HFF-Myc (cell line): ENCODE results near the gene CCR6.

Experiments
- DNase-seq: peaks from one replicate; pipeline ENCODE4 v3.0.0-alpha.2; 2011; ENCODE audit warnings: low read depth; ENCODE audit errors: extremely low read depth
- H3K4me3 ChIP-seq: replicated peaks from 2 replicates; pipeline ENCODE4 v1.5.1; 2011; ENCODE audit warnings: low read depth, mild to moderate bottlenecking, control low read depth, low read length
- TF ChIP-seq, protein P1 (sequence below): IDR thresholded peaks from 2 replicates; pipeline ENCODE4 v1.5.1; 2012; ENCODE audit warnings: mild to moderate bottlenecking, low read depth, low read length, control low read depth; ENCODE audit errors: missing control alignments

Gene CCR6

DNA sequence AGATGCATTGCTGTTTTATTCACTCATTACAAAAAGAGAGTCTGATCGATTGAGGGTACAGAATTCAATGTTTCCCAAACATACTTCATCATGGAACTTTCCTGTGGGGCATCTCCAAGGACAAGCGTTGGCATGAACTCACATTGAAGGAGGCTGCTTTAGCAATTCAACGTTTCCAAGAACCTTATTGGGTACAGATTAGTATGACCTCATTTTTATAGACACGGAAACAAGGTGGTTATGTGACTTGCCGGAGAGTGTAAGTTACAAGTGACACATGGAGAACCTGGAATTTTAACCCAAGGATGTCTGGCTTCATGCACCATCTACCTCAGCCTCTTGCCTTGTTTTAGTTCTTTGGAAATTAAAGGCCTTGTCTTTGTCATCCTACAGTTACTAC, 26.1 kb downstream of the CCR6 start:
- no peak for DNase-seq
- H3K4me3 ChIP-seq = no peak overlapping the region
- TF ChIP-seq, protein P1, sequence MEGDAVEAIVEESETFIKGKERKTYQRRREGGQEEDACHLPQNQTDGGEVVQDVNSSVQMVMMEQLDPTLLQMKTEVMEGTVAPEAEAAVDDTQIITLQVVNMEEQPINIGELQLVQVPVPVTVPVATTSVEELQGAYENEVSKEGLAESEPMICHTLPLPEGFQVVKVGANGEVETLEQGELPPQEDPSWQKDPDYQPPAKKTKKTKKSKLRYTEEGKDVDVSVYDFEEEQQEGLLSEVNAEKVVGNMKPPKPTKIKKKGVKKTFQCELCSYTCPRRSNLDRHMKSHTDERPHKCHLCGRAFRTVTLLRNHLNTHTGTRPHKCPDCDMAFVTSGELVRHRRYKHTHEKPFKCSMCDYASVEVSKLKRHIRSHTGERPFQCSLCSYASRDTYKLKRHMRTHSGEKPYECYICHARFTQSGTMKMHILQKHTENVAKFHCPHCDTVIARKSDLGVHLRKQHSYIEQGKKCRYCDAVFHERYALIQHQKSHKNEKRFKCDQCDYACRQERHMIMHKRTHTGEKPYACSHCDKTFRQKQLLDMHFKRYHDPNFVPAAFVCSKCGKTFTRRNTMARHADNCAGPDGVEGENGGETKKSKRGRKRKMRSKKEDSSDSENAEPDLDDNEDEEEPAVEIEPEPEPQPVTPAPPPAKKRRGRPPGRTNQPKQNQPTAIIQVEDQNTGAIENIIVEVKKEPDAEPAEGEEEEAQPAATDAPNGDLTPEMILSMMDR = no peak

DNA sequence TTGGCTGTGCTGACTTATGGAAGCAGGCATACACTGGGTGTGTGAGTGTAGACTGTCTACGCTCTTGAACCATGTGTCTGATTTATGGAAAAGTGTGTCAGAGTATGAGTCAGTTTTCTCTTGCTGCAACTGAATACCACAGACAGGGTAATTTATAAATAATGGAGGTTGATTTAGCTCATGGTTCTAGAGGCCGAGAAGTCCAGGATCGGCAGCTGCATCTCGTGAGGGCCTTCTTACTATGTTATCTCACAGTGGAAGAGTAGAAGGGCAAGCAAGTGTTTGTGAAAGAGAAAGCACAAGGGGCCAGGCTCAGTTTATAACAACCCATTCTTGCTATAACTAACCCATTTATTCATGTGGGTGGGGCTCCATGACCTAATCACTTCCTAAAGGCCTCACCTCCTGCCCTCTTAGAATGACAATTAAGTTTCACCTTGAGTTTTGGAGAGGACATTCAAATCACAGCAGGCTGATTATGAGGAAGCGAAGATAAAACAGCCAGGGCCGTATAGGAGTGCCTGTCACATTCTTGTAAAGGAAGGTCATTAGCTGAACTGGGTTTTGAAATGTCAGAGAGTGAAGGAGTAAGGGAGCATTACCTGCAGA, 28.1 kb downstream of the CCR6 start:
- DNase-seq = no peak
- no peak overlapping the region for H3K4me3 ChIP-seq
- TF ChIP-seq, protein P1 = no peak

DNA sequence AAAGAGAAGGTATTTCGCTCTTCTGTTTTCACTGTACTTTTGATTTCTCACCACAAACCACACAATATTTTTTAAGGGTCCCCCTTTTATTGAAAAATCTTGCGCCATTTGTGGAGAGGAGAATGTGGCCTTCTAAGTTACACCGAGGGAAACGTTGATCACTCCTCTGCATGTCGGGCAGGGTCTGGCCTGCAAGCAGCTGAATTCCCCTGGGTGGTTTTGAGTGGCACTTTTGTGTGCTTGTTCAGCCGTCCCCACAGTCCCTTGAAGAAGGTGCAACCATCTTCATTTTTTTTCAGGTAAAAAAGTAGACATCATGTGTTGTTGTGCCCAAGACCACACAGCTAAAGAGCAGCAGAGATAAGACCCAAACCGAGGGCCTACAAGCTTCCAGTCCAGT, 28.8 kb downstream of the CCR6 start:
- TF ChIP-seq, protein P1 = no peak
- H3K4me3 ChIP-seq = no peak overlapping the region
- no peak for DNase-seq

DNA sequence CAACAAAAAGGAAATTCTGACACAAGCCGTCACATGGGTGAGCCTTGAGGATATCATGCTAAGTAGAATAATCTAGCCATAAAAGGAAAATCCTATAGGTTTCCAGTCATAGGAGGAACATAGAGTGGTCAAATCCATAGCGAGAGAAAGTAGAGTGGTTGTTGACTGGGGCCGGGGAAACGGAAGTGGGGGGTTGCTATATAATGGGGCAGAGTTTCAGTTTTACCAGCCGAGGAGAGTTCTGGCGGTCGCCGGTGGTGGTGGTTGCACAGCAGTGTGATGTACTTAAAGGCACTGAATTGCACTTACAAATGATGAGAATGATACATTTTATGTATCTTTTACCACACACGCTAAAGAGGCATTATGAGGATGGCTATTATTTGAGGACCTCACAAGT, 30.0 kb downstream of the CCR6 start:
- TF ChIP-seq, protein P1 = no peak
- no peak overlapping the region for H3K4me3 ChIP-seq
- DNase-seq = no peak

DNA sequence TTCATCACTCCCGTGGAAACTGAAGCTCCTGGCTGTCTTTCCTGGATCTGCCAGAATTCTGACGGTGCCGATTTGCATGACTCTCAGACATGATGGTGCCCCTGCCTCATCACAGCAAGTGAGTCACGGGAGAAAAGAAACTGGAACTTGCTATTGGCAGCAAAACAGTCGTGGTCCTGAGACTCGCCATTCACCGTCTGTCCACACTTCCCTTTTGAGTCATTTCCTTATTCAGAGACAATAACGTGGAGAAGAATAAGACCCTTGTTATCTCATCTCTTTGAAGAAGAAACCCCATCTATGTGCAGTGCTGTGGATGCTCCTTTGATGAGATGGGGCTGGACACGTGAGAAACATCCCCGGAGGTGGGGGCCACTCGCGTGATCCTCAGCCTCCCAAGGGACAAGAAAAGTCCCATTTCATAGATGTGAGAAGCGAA, 30.6 kb downstream of the CCR6 start:
- TF ChIP-seq, protein P1 = no peak
- no peak overlapping the region for H3K4me3 ChIP-seq
- no peak for DNase-seq

DNA sequence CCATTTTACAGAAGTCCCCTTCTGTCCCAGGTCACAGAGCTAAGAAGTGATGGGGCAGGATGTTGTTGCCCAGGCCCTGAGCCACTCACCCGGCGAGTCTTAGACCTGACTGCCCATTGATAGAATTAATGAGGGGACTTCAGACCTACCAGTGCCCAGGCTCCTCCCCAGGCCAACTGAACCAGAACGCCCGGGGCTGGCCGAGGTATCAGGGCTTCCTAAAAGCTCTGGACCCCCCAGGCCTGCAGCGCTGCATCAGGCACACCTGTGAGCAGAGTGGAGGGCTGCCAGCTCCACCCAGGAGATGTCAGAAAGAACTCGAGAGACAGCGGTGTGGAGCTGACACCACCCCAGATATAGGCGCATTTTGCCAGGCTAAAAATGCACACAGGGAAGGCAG, 31.4 kb downstream of the CCR6 start:
- DNase-seq = no peak
- TF ChIP-seq, protein P1 = no peak
- no peak overlapping the region for H3K4me3 ChIP-seq

DNA sequence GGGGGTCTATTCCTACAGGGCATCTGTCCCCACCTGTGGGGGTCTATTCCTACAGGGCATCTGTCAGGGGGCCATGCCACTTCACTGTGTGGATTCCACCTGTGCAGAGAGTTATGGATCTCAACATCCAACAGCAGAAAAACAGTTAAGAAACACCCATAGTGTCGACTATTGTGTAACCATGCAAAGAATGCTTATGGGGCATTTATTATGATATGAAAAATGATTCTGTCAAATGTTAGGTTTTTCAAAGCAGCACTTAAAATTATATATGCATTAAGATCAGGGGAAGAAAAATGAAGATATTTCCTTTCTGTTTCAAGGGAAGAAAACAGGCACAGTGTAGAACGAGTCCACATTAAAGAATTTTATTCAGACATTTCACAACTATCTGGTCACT, 32.0 kb downstream of the CCR6 start:
- no peak for DNase-seq
- H3K4me3 ChIP-seq = no peak overlapping the region
- TF ChIP-seq, protein P1 = no peak
